Measurements from ENCODE around the gene HOXB3. TPM values are rescaled to one million over a fixed set of nuclear protein-coding genes. Genes with fewer than 3 reads are reported as not detected.

The HOXB3 gene
- total and polyA plus RNA-seq, 10 donors, result 3.6 to 23.1 (median 8.8) TPM

DNA sequence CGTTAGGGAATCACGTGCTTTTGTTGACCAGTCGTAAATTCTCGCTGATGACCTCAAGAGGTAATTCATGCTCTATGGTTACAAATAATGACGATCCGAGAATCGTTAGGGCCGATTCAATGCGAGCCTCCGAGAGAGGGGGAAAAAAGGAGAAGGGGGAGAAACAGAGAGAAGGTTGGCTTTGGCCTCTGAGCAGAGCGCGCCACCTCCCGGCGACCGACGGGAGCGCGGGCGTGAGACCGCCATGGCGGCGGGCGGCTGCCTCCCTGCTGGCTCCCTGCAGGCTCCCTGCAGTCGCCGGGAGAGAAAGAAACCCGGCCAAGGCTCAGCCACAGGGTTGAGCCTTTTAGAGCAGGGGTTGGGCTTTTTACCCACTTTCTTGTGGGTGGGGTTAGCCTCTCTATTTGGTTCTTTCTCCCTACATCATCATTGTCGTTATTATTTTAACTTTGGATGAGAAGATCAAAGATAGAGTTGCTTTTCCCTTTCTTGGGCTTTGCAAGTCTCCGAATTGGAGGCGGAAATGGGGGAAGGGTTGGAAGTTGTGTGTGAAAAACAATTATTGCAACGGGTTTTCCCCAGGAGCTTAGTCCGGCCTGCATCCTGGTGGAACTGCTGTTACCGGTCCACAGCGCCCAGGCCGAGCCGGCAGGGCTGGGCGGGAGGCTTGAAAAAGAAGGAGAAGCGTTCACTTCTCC lies 3.9 kb upstream of the HOXB3 start:
- Histone ChIP-seq H3K9me3 (no peaks in the 10 kb centered on the region), H3K27me3 (replicated peaks in 1 of 7) (peaks cover 5 to 100% (median 87%) of the 10 kb centered on the region in 7 donors), H3K4me1 (peaks cover 19 to 91% (median 58%) of the 10 kb centered on the region in 6 donors), H3K27ac (peak overlapping the region in 6 of 8 donors; percentile 38 to 85 (median 78)), H3K4me3 (peak overlapping the region in 5 of 8 donors; percentile 14 to 67 (median 36)), H3K36me3 (no peaks in the 10 kb centered on the region)
- intact Hi-C loops (cut with DNase I; ENCODE audit: low total_unique reads), result loop anchor here (5.0 kb wide), 1 partner anchor 242 kb away; no protein-coding TSS in a partner anchor
- WGBS, 5 donors, result 15 to 20% (median 17%) methylated on average over 36 to 37 of the region's 37 CpGs
- peak; percentile 92 for DNase-seq
- TF ChIP-seq POLR2A (IDR thresholded peaks at IDR 0.05) (no peak), CTCF (IDR thresholded peaks at IDR 0.05 in 8 of 11, conservative IDR thresholded peaks at IDR 0.05 in 3 of 11) (peak; percentile 86 to 96 (median 91)), POLR2AphosphoS5 (IDR thresholded peaks at IDR 0.05) (peak; percentile 37 to 76 (median 69))

DNA sequence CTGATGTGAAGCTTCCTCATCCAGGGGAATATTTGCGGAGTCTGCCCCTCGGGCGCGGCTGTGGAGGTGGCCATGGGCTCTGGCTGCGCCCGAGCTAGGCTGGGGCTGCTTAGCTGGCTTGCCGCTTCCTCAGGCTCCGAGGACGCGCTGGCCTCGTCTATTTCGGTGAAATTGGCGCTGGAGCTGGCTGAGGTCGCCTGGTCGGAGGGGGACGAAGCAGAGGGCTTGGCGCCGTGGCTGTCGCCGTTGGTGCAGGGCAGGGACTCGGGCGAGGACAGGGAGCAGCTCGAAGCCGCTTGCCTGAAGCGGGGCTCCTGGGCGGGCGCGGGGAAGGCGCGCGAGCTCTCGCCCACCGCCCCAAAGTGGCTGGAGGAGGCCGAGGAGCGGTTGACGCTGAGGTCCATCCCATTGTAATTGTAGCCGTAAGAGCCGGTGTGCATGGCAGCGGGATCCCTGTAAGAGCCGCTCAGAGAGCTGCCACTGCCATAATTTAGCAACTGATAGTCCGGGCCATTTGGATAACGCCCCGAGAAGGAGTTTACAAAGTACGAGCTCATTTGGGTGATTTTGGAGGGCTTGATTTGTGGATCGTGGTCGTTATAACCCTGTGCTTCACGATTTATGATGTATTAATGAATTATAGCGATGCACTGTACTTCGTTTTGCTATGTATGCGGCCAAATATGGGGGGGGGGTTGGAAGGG lies 3.2 kb upstream of the HOXB3 start, which contains the start of gene HOXB5:
HOXB5 (minus strand) TSS at position 654 of the 704 bp plus-strand sequence; CDS start at position 557, 97 bp downstream.
- peaks cover 4 to 100% (median 87%) of the 10 kb centered on the region in 7 donors for H3K27me3 ChIP-seq (replicated peaks in 1 of 7)
- peak within 1 kb of the TSS; percentile 23 to 67 (median 35) for H3K4me3 ChIP-seq
- H3K9me3 ChIP-seq, result no peaks in the 10 kb centered on the region
- 1% methylated on average over 16 to 50 of the region's 50 CpGs for WGBS, 5 donors
- peak in 1 of 3 donors; percentile 56 for TF ChIP-seq POLR2AphosphoS5 (IDR thresholded peaks at IDR 0.05)
- no peak for TF ChIP-seq CTCF (IDR thresholded peaks at IDR 0.05 in 8 of 11, conservative IDR thresholded peaks at IDR 0.05 in 3 of 11)
- no peak for DNase-seq
- intact Hi-C loops (cut with DNase I; ENCODE audit: low total_unique reads), result loop anchor here (5.0 kb wide), 1 partner anchor 241 kb away; no protein-coding TSS in a partner anchor
- peak within 1 kb of the TSS; percentile 4 to 85 (median 78) for H3K27ac ChIP-seq
- H3K4me1 ChIP-seq, result peaks cover 18 to 86% (median 55%) of the 10 kb centered on the region in 6 donors
- H3K36me3 ChIP-seq, result no peaks in the 10 kb centered on the region

- intact Hi-C loops (cut with DNase I; ENCODE audit: low total_unique reads), result loop anchor here (5.0 kb wide), 1 partner anchor 240 kb away; no protein-coding TSS in a partner anchor
- Histone ChIP-seq H3K36me3 (no peaks in the 10 kb centered on the region), H3K9me3 (no peaks in the 10 kb centered on the region), H3K27me3 (replicated peaks in 1 of 7) (peaks cover 4 to 100% (median 87%) of the 10 kb centered on the region in 7 donors), H3K4me1 (peaks cover 13 to 86% (median 52%) of the 10 kb centered on the region in 6 donors), H3K4me3 (peak overlapping the region in 6 of 8 donors; percentile 9 to 67 (median 32)), H3K27ac (peak overlapping the region in 7 of 8 donors; percentile 6 to 85 (median 81))
- no peak for TF ChIP-seq POLR2AphosphoS5 (IDR thresholded peaks at IDR 0.05)
- no peak for TF ChIP-seq CTCF (IDR thresholded peaks at IDR 0.05 in 8 of 11, conservative IDR thresholded peaks at IDR 0.05 in 3 of 11)
- TF ChIP-seq POLR2A (IDR thresholded peaks at IDR 0.05), result no peak
- WGBS, 5 donors, result 5 to 17% (median 9%) methylated on average over 14 of the region's 14 CpGs
- no peak for DNase-seq
Measured at GRCh38 chr17:48592577-48592976, 2.5 kb upstream of the HOXB3 start.

All from spleen (tissue), 11 donors.